Fibroblast of skin of right quadriceps (primary cell): ENCODE data around the gene FSTL4.

Experiments used
- DNase-seq: peaks from one replicate; pipeline ENCODE4 v3.0.0-alpha.2; 2013

FSTL4 gene

GRCh38 chr5:133472829-133473228, 139.5 kb downstream of the FSTL4 start:
- DNase-seq = no peak

DNA sequence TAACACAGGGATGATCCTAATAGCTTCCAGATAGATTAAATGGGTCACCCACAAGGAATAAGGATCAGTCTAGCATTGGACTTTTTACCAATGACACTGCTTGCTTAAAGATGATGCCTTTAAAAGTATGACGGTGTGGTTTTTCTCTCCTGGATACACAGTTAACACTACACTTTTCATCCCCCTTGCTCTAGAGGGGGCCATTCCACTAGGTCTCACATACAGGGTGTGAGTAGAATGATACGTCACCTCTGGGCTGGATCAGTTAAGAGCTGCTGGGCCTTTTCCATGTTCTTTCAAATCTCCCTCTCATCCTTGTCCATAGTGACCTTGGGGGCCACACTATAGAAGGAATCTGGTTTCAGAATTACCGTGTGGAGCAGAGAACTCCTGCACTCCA, 140.6 kb downstream of the FSTL4 start:
- DNase-seq = no peak

GRCh38 chr5:133470841-133471240, 141.5 kb downstream of the FSTL4 start:
- no peak for DNase-seq

GRCh38 chr5:133469846-133470245, 142.5 kb downstream of the FSTL4 start:
- DNase-seq = no peak

DNA sequence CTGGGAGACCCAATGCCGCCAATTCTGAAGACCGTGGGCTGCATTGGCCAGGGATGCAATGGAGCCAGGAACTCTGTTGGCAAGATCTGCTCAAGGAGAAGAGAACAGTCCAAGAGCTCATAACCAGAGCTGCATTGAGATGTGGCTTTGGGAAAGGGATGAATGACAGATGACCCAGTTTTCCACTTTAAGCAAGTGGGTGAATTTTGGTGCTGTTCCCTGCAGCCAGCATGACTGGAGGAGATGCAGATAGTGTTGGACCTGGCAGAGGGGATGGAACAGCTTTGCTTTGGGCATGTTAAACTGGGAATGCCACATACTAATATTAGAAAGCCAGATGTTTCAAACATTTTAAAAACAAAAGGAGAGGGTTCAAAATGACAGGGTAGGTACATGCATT, 143.1 kb downstream of the FSTL4 start:
- DNase-seq = no peak

DNA sequence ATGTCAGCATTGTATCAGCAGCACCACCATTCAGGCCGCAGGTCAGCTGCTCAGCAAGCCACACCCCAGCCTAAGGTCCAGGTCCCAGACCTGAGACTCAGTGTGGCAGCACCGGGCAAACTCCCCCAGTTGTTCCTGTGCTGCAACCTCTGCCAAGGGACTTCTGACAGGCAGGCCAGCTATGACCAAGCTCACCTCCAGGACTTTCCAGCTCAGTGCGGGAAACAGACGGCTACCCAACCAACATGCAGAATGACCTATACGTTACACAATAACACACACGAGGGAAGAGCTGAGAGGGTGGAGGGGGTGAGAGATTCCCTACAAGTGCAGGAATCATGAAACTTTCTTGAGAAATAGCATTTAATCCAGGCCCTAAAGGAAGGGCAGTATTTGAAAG, 143.7 kb downstream of the FSTL4 start:
- DNase-seq = no peak

GRCh38 chr5:133467826-133468463, 144.4 kb downstream of the FSTL4 start:
- no peak for DNase-seq

DNA sequence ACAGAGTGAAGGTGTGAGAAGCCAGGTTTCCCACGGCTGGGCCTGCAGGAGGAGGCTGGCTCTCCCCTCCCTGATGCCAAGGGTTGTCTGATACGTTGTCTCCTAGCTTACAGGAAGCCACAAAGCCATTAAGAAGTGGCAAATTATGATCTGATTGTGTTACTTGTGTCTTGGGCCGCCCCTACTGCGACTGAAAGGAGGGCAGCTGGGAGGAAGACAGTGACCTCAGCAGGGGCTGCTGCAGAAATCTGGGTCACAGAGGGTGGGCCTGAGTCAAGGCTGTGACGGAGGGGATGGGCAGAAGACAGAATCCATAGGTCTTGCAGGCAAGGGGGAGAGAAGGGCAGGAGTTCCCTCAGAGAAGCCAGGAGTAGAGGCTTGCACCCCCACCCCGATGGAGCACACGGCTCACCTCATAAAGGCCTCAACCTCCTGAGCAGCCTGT, 145.0 kb downstream of the FSTL4 start:
- no peak for DNase-seq

DNA sequence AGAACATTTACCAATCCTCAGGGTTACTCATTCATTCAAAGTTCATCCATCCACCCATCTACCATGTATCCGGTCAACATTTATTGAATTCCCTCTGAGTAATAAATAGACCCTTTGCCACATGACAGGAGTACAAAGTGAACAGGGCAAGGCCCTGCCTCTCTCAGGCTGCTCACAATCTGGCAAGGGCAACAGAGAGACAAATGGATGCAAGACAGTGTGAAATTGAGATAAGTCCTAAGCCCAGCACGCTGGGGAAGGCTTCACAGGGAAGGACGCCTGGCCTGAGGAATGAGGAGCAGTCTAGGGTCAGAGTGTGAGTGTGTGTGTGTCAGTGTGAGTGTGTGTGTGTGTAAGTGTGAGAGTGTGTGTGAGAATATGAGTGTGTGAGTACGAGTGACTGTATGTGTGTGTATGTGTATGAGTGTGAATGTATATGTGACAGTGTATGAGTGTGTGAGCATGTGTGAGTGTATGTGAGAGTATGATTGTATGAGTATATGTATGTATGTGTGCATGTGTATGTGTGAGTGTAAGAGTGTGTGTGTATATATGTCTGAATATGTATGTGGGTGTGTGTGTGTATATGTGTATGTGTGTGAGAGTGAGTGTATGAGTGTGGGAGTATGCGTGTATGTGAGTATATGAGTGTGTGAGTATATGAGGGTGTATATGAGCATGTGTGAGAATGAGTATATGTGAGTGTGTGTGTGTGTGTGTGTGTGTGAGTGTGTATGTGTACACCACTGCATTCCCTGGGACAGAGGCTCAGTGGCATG, 145.6 kb downstream of the FSTL4 start:
- no peak for DNase-seq

DNA sequence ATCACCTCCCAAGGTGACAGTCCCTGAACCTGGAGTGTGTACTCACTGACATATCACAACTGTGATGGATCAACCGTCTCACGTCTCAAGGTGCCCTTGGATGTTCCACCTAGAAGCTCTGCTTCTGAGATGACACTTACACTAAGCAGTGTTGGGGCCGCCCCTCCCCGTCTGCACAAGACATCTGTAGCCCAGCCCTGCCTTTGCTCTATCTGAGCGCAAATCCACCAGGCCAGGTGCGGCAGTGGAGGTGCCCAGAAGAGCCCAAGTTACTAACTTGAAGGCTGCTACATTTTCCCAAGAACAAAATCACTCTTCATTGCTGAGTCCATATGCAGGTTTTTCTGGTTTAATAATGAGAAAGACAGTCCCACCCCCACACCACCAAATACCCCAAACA, 148.3 kb downstream of the FSTL4 start:
- no peak for DNase-seq

DNA sequence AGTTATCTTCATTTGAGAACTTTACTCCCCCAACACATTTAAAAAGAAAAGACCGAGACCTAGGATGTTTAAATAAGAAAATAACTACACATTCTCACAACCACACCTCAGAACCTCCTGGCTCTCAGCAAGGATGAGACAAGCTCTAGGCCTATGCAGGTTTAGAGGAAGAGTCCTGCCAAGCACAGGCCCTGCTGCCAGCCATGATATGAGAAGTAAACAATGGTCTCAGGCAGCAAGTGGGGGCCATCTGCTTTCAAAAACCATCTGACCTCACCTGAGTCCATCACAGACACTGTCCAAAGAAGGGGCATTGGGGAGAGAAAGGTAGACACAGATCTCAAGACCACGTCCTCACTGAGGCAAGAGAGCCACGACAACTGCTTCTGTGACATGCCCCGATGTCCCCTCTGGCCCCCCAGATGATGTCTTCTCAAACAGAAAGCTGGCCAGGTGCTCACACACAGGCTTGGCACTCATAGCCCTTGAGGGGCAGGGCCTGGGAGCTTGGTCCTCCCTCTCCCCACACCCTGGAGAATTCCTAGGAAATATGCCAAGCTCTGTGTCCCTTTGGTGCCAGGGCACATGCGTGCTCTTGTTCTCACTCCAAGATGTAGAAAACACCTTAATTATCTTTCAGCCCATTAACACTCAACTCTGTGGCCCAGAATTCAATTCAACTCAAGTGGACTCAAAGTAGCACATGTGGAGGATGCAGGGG, 150.4 kb downstream of the FSTL4 start:
- DNase-seq = no peak

- DNase-seq = no peak
Observed at GRCh38 chr5:133460172-133460758, 152.1 kb downstream of the FSTL4 start.

DNA sequence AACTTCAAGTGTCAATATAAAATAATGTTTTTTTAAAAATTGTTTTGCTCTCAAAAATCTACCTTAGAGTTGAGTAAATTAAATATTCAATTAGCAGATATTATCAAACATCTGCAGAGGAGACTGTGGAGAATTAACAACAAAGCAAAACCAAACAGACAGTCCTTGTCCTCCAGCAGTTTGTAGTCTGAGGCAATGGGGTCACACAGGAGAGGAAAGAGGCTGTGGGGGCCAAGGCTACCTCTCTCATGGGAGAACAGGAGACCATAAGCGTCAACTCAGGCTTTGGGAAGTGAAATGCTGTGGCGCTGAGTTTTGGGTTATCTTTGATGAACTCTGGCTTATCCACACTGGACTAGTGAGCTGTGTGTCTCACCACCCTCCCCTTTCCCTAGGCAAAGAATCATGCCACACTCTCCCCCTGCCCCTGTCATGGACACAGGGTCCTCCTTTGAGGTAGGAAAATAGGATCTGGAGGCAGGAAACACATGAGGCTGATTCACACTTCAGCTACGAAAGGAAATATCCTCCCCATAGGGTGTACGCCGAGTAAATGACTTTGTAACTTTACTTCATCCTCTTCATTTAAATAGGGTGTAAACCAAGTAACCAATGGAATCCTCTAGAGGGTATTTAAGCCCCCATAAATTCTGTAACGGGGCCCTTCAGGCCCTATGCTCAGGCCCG, 152.7 kb downstream of the FSTL4 start:
- DNase-seq = no peak

DNA sequence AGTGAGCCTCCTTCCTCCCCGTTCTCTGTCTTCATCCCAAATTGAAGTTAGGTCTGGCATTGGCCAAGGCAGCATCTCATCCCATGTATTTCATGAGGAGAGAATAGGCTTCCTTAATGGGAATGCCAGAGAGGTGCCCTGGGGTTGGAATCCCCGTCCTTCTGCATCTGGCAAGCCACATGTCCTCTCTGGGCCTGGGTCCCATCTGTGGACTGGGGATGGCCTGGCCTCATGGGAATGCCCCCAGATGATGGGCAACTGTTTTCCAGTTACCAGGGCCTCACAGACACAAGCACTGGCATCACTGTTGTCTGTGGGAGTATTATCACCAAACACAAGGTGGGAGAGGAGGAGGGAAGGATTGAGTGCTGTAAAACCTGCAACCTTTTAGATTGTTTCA, 153.9 kb downstream of the FSTL4 start:
- DNase-seq = no peak

GRCh38 chr5:133457439-133458355, 154.6 kb downstream of the FSTL4 start:
- peak; percentile 4 for DNase-seq

DNA sequence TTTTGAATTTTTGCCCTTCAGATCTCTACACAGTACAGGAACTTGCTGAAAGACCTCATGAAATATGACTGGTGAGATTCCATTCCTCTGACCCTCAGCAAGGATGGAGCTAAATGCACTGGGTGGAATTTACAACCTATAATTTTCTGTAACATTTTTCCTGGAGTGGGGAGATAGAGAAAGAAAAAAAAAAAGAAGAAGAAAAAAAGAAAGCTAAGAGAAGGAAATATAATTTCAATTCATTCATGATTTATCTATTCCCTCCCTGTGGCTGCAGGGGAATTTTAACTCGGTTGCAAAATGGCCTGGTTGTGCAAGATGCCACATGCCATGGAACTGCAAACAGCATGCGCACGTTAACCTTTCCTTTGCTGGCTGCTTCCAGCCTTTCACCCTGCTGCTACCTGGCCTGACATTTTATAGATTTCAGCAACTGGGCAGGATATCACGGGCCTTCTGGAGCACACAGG, 155.4 kb downstream of the FSTL4 start:
- DNase-seq = peak; percentile 58

GRCh38 chr5:133455676-133456075, 156.7 kb downstream of the FSTL4 start:
- no peak for DNase-seq

DNA sequence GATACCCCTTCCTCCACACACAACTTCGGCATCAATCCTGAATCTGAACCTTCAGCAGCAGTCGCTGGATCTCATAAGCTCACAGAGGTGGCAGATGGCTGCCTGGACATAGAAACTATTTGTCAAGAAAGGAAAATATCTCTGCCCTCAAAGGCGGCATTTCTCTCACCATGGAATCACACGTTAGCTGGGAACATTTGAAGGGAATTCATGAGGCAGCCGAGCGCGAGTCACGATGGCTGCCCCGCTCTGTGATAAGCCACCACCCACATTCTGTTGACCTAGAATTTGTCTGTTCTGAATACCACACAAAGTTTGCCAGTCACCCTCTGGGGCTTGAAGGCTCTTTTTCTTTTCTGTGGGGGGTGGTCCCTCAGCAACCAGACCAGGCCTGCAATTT, 157.9 kb downstream of the FSTL4 start:
- DNase-seq = no peak

DNA sequence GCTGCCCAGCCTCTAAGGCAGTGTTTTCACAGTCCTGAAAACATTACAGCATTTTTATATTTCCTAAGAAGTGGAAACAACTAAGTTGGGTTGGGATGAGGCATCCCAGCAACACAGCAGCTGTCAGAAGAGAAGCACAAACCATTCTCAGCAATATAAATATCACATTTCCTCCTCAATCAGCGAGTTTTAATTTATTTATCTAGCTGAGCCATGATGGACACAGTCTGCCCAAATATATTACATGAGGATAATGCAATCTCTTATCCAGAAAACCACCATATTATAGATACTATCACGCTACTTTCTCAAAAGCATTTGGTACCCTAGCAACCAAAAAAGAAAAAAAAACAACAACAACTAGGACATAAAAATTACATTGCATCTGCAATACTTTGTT, 158.5 kb downstream of the FSTL4 start:
- DNase-seq = no peak

- DNase-seq = no peak
Observed at GRCh38 chr5:133453084-133453780, 159.1 kb downstream of the FSTL4 start.

- no peak for DNase-seq
Observed at GRCh38 chr5:133451926-133452325, 160.4 kb downstream of the FSTL4 start.
